T47D (cell line): Measurements from ENCODE around the gene GHSR.

ENCODE experiments used
- DNase-seq, 2 experiments: peaks; one replicate each; pipeline versions ENCODE4 v3.0.0 to v3.0.0-alpha.2; 2011 to 2012; ENCODE audit warnings: low read depth in 1 of 2, low spot score in 1 of 2
- JUND ChIP-seq: IDR thresholded peaks from 2 replicates; pipeline ENCODE4 v1.6.1; 2012; ENCODE audit warnings: low read depth
- in situ Hi-C: cut with HindIII; loops from 2 replicates; pipeline ENCODE4 v1.10.0; 2016; ENCODE audit warnings: low sequenced_read_pairs, low pct_unique_long_range_greater_than_20kb

Gene GHSR

GRCh38 chr3:172456404-172456803 lies 8.1 kb upstream of the GHSR start:
- in situ Hi-C loops = no loop called here

GRCh38 chr3:172454180-172454579 lies 5.9 kb upstream of the GHSR start:
- TF ChIP-seq JUND = no peak
- in situ Hi-C loops = no loop called here
- DNase-seq = no peak

More at GRCh38 chr3:172456404-172456803, 8.1 kb upstream of the GHSR start:
- no peak for TF ChIP-seq JUND
- DNase-seq = no peak

- no peak for DNase-seq
- in situ Hi-C loops = no loop called here
- TF ChIP-seq JUND = no peak
These were observed 1.4 kb upstream of the GHSR start for GRCh38 chr3:172449466-172450149.

- in situ Hi-C loops = no loop called here
- TF ChIP-seq JUND = no peak
- DNase-seq = no peak
These were observed 607 bp upstream of the GHSR start for GRCh38 chr3:172448661-172449465.

- no peak for DNase-seq
- in situ Hi-C loops = no loop called here
- TF ChIP-seq JUND = no peak
These were observed 2.1 kb downstream of the GHSR start for GRCh38 chr3:172446198-172446597.

GRCh38 chr3:172444821-172445220 lies 3.4 kb downstream of the GHSR start:
- in situ Hi-C loops = no loop called here
- no peak for DNase-seq
- TF ChIP-seq JUND = no peak

- in situ Hi-C loops = no loop called here
- no peak for DNase-seq
- TF ChIP-seq JUND = no peak
These were observed 5.7 kb downstream of the GHSR start for GRCh38 chr3:172442606-172443005.

GRCh38 chr3:172441581-172441980 lies 6.7 kb downstream of the GHSR start:
- DNase-seq = no peak
- no peak for TF ChIP-seq JUND
- in situ Hi-C loops = no loop called here

GRCh38 chr3:172438186-172438585 lies 10.1 kb downstream of the GHSR start:
- no peak for TF ChIP-seq JUND
- in situ Hi-C loops = no loop called here
- no peak for DNase-seq

- no peak for TF ChIP-seq JUND
- DNase-seq = no peak
- in situ Hi-C loops = no loop called here
These were observed 10.5 kb downstream of the GHSR start for GRCh38 chr3:172437713-172438112.

- no peak for TF ChIP-seq JUND
- DNase-seq = no peak
- in situ Hi-C loops = no loop called here
These were observed 32.9 kb downstream of the GHSR start for GRCh38 chr3:172415323-172415722.

GRCh38 chr3:172411478-172411947 lies 36.7 kb downstream of the GHSR start:
- DNase-seq = no peak
- in situ Hi-C loops = no loop called here
- TF ChIP-seq JUND = no peak
